ENCODE data around the gene WT1. TPM values are rescaled to one million over a fixed set of nuclear protein-coding genes. Genes with fewer than 3 reads are reported as not detected.

Gene WT1
- total and polyA plus RNA-seq, 10 of the 15 experiments (the other 5 are each of a cell fraction or from before 2014, with no cell fraction given) = 0.07 to 0.37 (median 0.08) TPM; not detected in 7

GRCh38 chr11:32426819-32427615 lies 8.3 kb downstream of the WT1 start (continued):
- TF ChIP-seq SUZ12 (IDR thresholded peaks at IDR 0.05; ENCODE audit: unreplicated experiment) = peak; percentile 82

GRCh38 chr11:32426192-32426591 lies 9.1 kb downstream of the WT1 start:
- Histone ChIP-seq H2AFZ (ENCODE audit: control insufficient read depth, low read depth, low read length) (no peak overlapping the region), H3K9me3 (replicated peaks; ENCODE audit: control insufficient read depth, insufficient read depth, low read length) (no peaks in the 10 kb centered on the region; the same call in 2 of the 3 replicates), H3K36me3 (ENCODE audit: control insufficient read depth in 2 of 2, insufficient read depth in 2 of 2, low read length in 1 of 2) (no peaks in the 10 kb centered on the region), H3K27me3 (replicated peaks in 1 of 2; ENCODE audit: control insufficient read depth in 2 of 2, insufficient read depth in 2 of 2, low read length in 1 of 2) (peaks cover 5 to 23% of the 10 kb centered on the region in 2 experiments), H3K4me2 (ENCODE audit: control insufficient read depth, insufficient read depth) (no peak overlapping the region), H4K20me1 (ENCODE audit: control insufficient read depth, insufficient read depth) (no peaks in the 10 kb centered on the region), H3K79me2 (ENCODE audit: control insufficient read depth, insufficient read depth, low read length) (no peaks in the 10 kb centered on the region), H3K4me1 (ENCODE audit: control insufficient read depth, insufficient read depth, low read length) (no peaks in the 10 kb centered on the region; the same call in 1 of the 2 replicates), H3K27ac (ENCODE audit: control insufficient read depth, insufficient read depth) (no peak overlapping the region), H3K9ac (ENCODE audit: control insufficient read depth, insufficient read depth, low read length) (no peak overlapping the region), H3K4me3 (no peak overlapping the region)
- CTCF ChIA-PET = no interaction called here
- FAIRE-seq (no peak), ATAC-seq (no peak), DNase-seq (ENCODE audit: low read depth, low spot score) (no peak)
- RAD21 ChIA-PET (ENCODE audit: unreplicated experiment) = no interaction called here
- POLR2A ChIA-PET = no interaction called here
- BruUV-seq (replicated peaks) = no TSS peak
- intact Hi-C loops (cut with micrococcal nuclease; ENCODE audit: unreplicated experiment) = no loop called here
- WGBS (ENCODE audit: insufficient coverage, insufficient replicate concordance, low lambda C conversion rate, missing lambda C conversion rate) = 40% methylated on average over 12 of the region's 12 CpGs
- in situ Hi-C loops (cut with MboI) = no loop called here
- SMC1A ChIA-PET (ENCODE audit: uncharacterized antibody, unreplicated experiment) = interaction anchor here (1.2 kb wide), 1 partner anchor 21 kb away, joined by 3 read pairs; no protein-coding TSS in a partner anchor
- TF ChIP-seq CHD2 (IDR thresholded peaks at IDR 0.05; ENCODE audit: borderline replicate concordance, low read depth, low read length) (no peak), LARP7 (IDR thresholded peaks at IDR 0.05) (no peak), ASH2L (IDR thresholded peaks at IDR 0.05; ENCODE audit: borderline replicate concordance, low read depth) (no peak), USF2 (IDR thresholded peaks at IDR 0.05; ENCODE audit: borderline replicate concordance, low read depth, low read length) (no peak), SIX5 (IDR thresholded peaks at IDR 0.05; ENCODE audit: low read depth, low read length, severe bottlenecking) (no peak), PAX5 (IDR thresholded peaks at IDR 0.05; ENCODE audit: borderline replicate concordance, low read depth, low read length) (no peak), SIN3A (IDR thresholded peaks at IDR 0.05; ENCODE audit: low read depth, low read length) (no peak), E2F8 (IDR thresholded peaks at IDR 0.05; ENCODE audit: low read depth, partially characterized antibody) (no peak), RAD21 (IDR thresholded peaks at IDR 0.05; ENCODE audit: insufficient read depth, low read depth, low read length) (no peak), EGR1 (IDR thresholded peaks at IDR 0.05; ENCODE audit: borderline replicate concordance in 1 of 2, low read depth in 2 of 2, low read length in 2 of 2) (no peak), USF1 (IDR thresholded peaks at IDR 0.05; ENCODE audit: borderline replicate concordance, extremely low read length, insufficient read depth, low read depth, low read length) (no peak), ATF3 (IDR thresholded peaks at IDR 0.05; ENCODE audit: borderline replicate concordance, extremely low read depth, low read depth, low read length) (no peak), TCF7 (IDR thresholded peaks at IDR 0.05; ENCODE audit: borderline replicate concordance) (no peak), BMI1 (IDR thresholded peaks at IDR 0.05; ENCODE audit: borderline replicate concordance) (no peak)

Data from GM12878 (cell line).